K562 (cell line): ENCODE results near the gene ZNF174. TPM values are rescaled to one million over a fixed set of nuclear protein-coding genes. Genes with fewer than 3 reads are reported as not detected.
A peak's percentile ranks its signal among the peaks of the same experiment; 100 is the strongest.

Source experiments
- E2F3 ChIP-seq: fragments of 250-450 bp; sonication (Bioruptor Pico); IDR thresholded peaks from 2 replicates; pipeline ENCODE4 v1.4.0; 2020; ENCODE audit warnings: mild to moderate bottlenecking
- EP400 ChIP-seq: fragments of 450-650 bp; IDR thresholded peaks from 2 replicates; pipeline ENCODE4 v1.6.1; 2017; ENCODE audit warnings: antibody characterized with exemption, mild to moderate bottlenecking, moderate library complexity
- ETV1 ChIP-seq: fragments of 450-650 bp; conservative IDR thresholded peaks from 2 replicates; pipeline ENCODE4 v1.6.1; 2016; ENCODE audit warnings: missing genetic modification characterization, control low read depth, low read depth, missing compliant biosample characterization
- KDM5B ChIP-seq: fragments of 200-600 bp; sonication (generic); IDR thresholded peaks from 2 replicates; pipeline ENCODE4 v1.6.1; 2012; ENCODE audit warnings: low read depth, mild to moderate bottlenecking, moderate library complexity, low read length, control low read depth, inconsistent platforms; ENCODE audit not compliant: insufficient replicate concordance
- MIER1 ChIP-seq: fragments of 450-650 bp; IDR thresholded peaks from 2 replicates; pipeline ENCODE4 v1.6.1; 2016; ENCODE audit warnings: antibody characterized with exemption, mild to moderate bottlenecking, low read depth
- NR2C2 ChIP-seq, 2 experiments: fragments of 200-800 bp in 1 of 2; sonication (Bioruptor generic) in 1 of 2; sonication (generic) in 1 of 2; formaldehyde crosslinking in 1 of 2; IDR thresholded peaks; 2 replicates each; pipeline versions ENCODE4 v1.6.1 to v1.8.0; 2016 to 2022; ENCODE audit warnings: mild to moderate bottlenecking in 1 of 2, missing compliant biosample characterization in 1 of 2, missing genetic modification characterization in 1 of 2, missing genetic modification reagents in 1 of 2
- SIX5 ChIP-seq, 2 experiments: IDR thresholded peaks; 2 replicates each; pipeline ENCODE4 v1.6.1; 2011; ENCODE audit warnings: low read length in 2 of 2, borderline replicate concordance in 1 of 2, low read depth in 1 of 2, mild to moderate bottlenecking in 1 of 2, moderate library complexity in 1 of 2; ENCODE audit not compliant: insufficient read depth in 1 of 2
- SUPT5H ChIP-seq: fragments of 450-650 bp; IDR thresholded peaks from 2 replicates; pipeline ENCODE4 v1.6.1; 2016
- TAF1 ChIP-seq: IDR thresholded peaks from 2 replicates; pipeline ENCODE4 v1.6.1; 2011; ENCODE audit warnings: mild to moderate bottlenecking, low read length, moderate library complexity; ENCODE audit not compliant: insufficient read depth, control insufficient read depth, severe bottlenecking; ENCODE audit errors: extremely low read depth
- ZBTB17 ChIP-seq: fragments of 450-650 bp; formaldehyde crosslinking; IDR thresholded peaks from 2 replicates; pipeline ENCODE4 v1.4.0; 2020; ENCODE audit warnings: mild to moderate bottlenecking
- polyA plus RNA-seq, 8 experiments: library from polyadenylated mRNA; depleted of rRNA in 4 of 8; stranded (reverse) in 5 of 8; unstranded in 3 of 8; fragments of >200 nt; fragmentation: Nextera tagmentation in 2 of 8; fragmentation: Illumina TruSeq in 1 of 8; extraction: Ambion mirVana in 2 of 8; extraction: Trizol in 1 of 8; gene quantifications; 2 replicates each; pipeline versions ENCODE4 v1.2.1 to v1.2.3, GENCODE V29; 2011 to 2014; ENCODE audit warnings: inconsistent platforms in 1 of 8, missing spikeins in 1 of 8
- total RNA-seq, 7 experiments: library from RNA; depleted of rRNA in 6 of 7; stranded (reverse); fragments of >200 nt in 6 of 7; fragmentation: Illumina TruSeq in 2 of 7; extraction: Trizol in 2 of 7; gene quantifications; 2 replicates each; pipeline versions ENCODE4 v1.2.1 to v1.2.3, GENCODE V29; 2011 to 2021; ENCODE audit warnings: low replicate concordance in 1 of 7
- TF ChIP-seq, protein P1 (sequence below), 2 experiments: fragments of 450-650 bp; formaldehyde crosslinking in 1 of 2; IDR thresholded peaks; 2 replicates each; pipeline versions ENCODE4 v1.4.0 to v1.6.1; 2014 to 2020; ENCODE audit warnings: mild to moderate bottlenecking in 2 of 2, borderline replicate concordance in 1 of 2, low read depth in 1 of 2
- TF ChIP-seq, protein P2 (sequence below): sonication (generic); formaldehyde crosslinking; IDR thresholded peaks from 2 replicates; pipeline ENCODE4 v1.8.0; 2022; ENCODE audit warnings: mild to moderate bottlenecking, missing genetic modification reagents
- TF ChIP-seq, protein P3 (sequence below), 2 experiments: IDR thresholded peaks; 2 replicates each; pipeline ENCODE4 v1.6.1; 2012; ENCODE audit warnings: improper control_type of control experiment in 2 of 2, low read depth in 2 of 2, low read length in 2 of 2, borderline replicate concordance in 1 of 2

ZNF174 gene
- total and polyA plus RNA-seq, 9 of the 15 experiments (the other 6 are each of a cell fraction or from before 2014, with no cell fraction given), result 5.1 to 19.1 (median 12.5) TPM

DNA sequence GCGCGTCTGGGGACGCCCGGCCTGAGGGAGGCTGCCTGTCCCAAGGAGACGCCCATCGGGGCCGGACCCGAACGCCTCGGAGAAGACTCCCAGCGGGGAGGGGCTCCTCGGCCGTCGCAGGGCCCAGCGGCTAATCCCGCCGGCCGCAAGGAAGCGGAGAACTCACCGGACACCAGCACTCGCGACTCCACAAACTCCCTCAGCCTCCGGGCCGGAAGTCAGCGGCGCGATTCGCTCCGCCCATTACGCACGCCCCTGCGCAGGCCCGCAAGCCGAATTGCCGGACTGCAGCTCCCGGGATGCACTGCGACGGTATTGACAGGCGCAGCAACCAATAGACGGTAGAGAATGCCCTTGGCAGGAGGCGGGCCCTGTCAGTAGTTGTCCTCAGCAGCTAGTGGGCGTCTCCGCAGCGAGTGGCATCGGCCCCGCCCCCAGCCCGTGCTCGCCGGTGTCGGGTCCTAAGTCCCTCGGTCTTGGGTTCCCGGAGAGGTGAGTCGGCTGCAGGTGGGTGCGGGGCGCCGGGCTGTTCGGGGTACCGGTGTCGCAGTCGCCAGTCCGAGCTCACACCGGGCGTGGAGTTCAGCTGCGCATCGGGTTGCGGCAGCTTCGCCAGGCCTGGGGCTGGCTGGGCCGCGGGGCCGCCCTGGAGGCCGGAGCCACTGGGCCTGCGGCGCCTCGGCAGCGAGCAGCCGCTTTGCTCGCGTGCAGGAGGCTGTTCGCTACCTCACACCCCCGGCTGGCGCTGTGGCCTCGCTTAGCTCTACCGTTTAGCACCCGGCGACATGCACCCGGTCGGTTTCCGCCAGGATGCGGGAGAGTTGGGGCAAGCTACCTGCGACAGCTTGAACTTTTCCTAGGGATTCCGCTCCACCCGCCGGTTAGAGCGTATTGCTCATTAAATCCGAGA, at the start of gene ZNF174, which contains the start of gene ZSCAN32 (continued):
- TF ChIP-seq, protein P1, sequence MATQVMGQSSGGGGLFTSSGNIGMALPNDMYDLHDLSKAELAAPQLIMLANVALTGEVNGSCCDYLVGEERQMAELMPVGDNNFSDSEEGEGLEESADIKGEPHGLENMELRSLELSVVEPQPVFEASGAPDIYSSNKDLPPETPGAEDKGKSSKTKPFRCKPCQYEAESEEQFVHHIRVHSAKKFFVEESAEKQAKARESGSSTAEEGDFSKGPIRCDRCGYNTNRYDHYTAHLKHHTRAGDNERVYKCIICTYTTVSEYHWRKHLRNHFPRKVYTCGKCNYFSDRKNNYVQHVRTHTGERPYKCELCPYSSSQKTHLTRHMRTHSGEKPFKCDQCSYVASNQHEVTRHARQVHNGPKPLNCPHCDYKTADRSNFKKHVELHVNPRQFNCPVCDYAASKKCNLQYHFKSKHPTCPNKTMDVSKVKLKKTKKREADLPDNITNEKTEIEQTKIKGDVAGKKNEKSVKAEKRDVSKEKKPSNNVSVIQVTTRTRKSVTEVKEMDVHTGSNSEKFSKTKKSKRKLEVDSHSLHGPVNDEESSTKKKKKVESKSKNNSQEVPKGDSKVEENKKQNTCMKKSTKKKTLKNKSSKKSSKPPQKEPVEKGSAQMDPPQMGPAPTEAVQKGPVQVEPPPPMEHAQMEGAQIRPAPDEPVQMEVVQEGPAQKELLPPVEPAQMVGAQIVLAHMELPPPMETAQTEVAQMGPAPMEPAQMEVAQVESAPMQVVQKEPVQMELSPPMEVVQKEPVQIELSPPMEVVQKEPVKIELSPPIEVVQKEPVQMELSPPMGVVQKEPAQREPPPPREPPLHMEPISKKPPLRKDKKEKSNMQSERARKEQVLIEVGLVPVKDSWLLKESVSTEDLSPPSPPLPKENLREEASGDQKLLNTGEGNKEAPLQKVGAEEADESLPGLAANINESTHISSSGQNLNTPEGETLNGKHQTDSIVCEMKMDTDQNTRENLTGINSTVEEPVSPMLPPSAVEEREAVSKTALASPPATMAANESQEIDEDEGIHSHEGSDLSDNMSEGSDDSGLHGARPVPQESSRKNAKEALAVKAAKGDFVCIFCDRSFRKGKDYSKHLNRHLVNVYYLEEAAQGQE (IDR thresholded peaks at IDR 0.05; ENCODE audit: borderline replicate concordance), result no peak
- TF ChIP-seq, protein P1 (CRISPR knock-in tag; IDR thresholded peaks at IDR 0.05; ENCODE audit: low read depth), result 0 out of 2 replicates have a peak, but pooled peaks have one; percentile 72
- TF ChIP-seq ETV1 (peak; percentile 93), E2F3 (CRISPR knock-in tag) (peak; percentile 51; the same call in 1 of the 2 replicates), ZBTB17 (CRISPR knock-in tag) (peak; percentile 54), SIX5 (IDR thresholded peaks at IDR 0.05; ENCODE audit: borderline replicate concordance in 1 of 2, insufficient read depth in 1 of 2, low read depth in 1 of 2, low read length in 2 of 2) (peak; percentile 57 to 64; a peak in 3 of 4 replicates), TAF1 (peak; percentile 77), NR2C2 (CRISPR knock-in tag; IDR thresholded peaks at IDR 0.05) (peak; percentile 24; the same call in 1 of the 2 replicates), NR2C2 (tag; IDR thresholded peaks at IDR 0.05) (peak; percentile 34; the same call in 1 of the 2 replicates), MIER1 (no peak), SUPT5H (peak; percentile 85), EP400 (peak; percentile 34; the same call in 1 of the 2 replicates), KDM5B (peak; percentile 51)
- TF ChIP-seq, protein P2, sequence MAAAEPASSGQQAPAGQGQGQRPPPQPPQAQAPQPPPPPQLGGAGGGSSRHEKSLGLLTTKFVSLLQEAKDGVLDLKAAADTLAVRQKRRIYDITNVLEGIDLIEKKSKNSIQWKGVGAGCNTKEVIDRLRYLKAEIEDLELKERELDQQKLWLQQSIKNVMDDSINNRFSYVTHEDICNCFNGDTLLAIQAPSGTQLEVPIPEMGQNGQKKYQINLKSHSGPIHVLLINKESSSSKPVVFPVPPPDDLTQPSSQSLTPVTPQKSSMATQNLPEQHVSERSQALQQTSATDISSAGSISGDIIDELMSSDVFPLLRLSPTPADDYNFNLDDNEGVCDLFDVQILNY (CRISPR knock-in tag), result 0 out of 2 replicates have a peak, but pooled peaks have one; percentile 52
- TF ChIP-seq, protein P3, sequence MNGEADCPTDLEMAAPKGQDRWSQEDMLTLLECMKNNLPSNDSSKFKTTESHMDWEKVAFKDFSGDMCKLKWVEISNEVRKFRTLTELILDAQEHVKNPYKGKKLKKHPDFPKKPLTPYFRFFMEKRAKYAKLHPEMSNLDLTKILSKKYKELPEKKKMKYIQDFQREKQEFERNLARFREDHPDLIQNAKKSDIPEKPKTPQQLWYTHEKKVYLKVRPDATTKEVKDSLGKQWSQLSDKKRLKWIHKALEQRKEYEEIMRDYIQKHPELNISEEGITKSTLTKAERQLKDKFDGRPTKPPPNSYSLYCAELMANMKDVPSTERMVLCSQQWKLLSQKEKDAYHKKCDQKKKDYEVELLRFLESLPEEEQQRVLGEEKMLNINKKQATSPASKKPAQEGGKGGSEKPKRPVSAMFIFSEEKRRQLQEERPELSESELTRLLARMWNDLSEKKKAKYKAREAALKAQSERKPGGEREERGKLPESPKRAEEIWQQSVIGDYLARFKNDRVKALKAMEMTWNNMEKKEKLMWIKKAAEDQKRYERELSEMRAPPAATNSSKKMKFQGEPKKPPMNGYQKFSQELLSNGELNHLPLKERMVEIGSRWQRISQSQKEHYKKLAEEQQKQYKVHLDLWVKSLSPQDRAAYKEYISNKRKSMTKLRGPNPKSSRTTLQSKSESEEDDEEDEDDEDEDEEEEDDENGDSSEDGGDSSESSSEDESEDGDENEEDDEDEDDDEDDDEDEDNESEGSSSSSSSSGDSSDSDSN (IDR thresholded peaks at IDR 0.05; ENCODE audit: borderline replicate concordance in 1 of 2, low read depth in 2 of 2, low read length in 2 of 2), result peak; percentile 73 to 91; a peak in 3 of 4 replicates
